Parathyroid adenoma (tissue), 2 donors: ENCODE data around the gene USP24.

Experiments used
- H2AFZ ChIP-seq: fragments of 300-600 bp; sonication (generic); one replicate; pipeline ENCODE4 v1.7.0; 2017; ENCODE audit warnings: antibody characterized with exemption, mild to moderate bottlenecking
- H3K27ac ChIP-seq: fragments of 300-600 bp; sonication (generic); one replicate; pipeline ENCODE4 v1.7.0; 2017
- H3K27me3 ChIP-seq: fragments of 300-600 bp; sonication (generic); one replicate; pipeline ENCODE4 v1.7.0; 2017; ENCODE audit warnings: low read length; ENCODE audit not compliant: control insufficient read depth, insufficient read depth
- H3K36me3 ChIP-seq: fragments of 300-600 bp; sonication (generic); one replicate; pipeline ENCODE4 v1.7.0; 2017; ENCODE audit warnings: low read length; ENCODE audit not compliant: control insufficient read depth, insufficient read depth
- H3K4me1 ChIP-seq: fragments of 300-600 bp; sonication (generic); one replicate; pipeline ENCODE4 v1.7.0; 2017; ENCODE audit warnings: control low read depth
- H3K4me2 ChIP-seq: fragments of 300-600 bp; sonication (generic); one replicate; pipeline ENCODE4 v1.7.0; 2017; ENCODE audit warnings: low read length
- H3K4me3 ChIP-seq: fragments of 300-600 bp; sonication (generic); one replicate; pipeline ENCODE4 v1.7.0; 2017; ENCODE audit warnings: low read depth, low read length
- H3K79me2 ChIP-seq: fragments of 300-600 bp; sonication (generic); one replicate; pipeline ENCODE4 v1.7.0; 2017; ENCODE audit warnings: control low read depth
- H3K9ac ChIP-seq: fragments of 300-600 bp; sonication (generic); one replicate; pipeline ENCODE4 v1.7.0; 2017; ENCODE audit warnings: mild to moderate bottlenecking
- H3K9me3 ChIP-seq: fragments of 300-600 bp; sonication (generic); one replicate; pipeline ENCODE4 v1.7.0; 2017; ENCODE audit warnings: low read length; ENCODE audit not compliant: control insufficient read depth
- TF ChIP-seq, protein P1 (sequence below): fragments of 300-600 bp; sonication (generic); IDR thresholded peaks from one replicate; pipeline ENCODE4 v1.7.0; 2017; ENCODE audit warnings: antibody characterized with exemption, mild to moderate bottlenecking
- donor health status: primary hyperparathyroidism.

USP24 gene

DNA sequence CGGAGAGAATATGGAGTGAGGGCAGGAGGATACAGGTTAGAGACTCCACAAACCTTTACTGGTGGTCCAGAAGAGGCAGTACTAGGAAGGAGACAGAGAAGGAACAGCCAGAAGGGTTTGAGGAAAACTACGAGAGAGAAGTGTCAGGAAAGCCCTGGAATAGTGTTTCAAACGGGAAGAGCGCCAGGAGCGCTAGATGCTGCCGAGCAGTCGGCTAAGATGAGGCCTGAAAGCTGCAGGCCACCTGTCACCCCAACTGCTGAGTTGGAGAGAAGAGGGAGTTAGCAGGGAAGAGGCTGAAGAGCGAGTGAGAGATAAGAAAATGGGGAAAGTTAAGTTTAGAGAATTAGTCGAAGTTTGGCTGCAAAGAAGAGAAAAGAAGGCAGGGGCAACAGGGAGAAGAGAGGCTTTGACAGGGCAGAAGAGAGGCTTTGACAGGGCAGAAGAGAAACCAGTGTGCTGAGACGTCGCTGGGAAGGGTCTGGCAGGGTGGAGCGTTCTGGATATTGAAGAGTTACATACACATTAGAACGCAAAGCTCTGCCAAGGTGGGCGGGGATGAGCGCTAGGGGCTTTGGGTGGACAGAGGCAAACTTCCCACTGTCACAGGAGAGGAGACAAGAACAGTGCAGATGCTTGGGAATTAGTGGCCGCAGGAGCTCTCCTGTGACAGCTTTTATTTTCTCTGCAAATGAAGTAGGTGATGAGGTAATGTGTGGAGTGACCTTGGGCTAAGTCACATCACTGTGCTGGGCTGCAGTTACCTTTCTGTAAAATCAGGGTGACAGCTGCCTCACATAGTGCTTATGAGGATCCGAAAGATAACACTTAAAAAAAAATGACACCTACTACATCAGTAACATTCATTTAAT, 144.6 kb downstream of the USP24 start:
- H3K36me3 ChIP-seq: no peaks in the 10 kb centered on the region
- TF ChIP-seq, protein P1, sequence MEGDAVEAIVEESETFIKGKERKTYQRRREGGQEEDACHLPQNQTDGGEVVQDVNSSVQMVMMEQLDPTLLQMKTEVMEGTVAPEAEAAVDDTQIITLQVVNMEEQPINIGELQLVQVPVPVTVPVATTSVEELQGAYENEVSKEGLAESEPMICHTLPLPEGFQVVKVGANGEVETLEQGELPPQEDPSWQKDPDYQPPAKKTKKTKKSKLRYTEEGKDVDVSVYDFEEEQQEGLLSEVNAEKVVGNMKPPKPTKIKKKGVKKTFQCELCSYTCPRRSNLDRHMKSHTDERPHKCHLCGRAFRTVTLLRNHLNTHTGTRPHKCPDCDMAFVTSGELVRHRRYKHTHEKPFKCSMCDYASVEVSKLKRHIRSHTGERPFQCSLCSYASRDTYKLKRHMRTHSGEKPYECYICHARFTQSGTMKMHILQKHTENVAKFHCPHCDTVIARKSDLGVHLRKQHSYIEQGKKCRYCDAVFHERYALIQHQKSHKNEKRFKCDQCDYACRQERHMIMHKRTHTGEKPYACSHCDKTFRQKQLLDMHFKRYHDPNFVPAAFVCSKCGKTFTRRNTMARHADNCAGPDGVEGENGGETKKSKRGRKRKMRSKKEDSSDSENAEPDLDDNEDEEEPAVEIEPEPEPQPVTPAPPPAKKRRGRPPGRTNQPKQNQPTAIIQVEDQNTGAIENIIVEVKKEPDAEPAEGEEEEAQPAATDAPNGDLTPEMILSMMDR: no peak
- no peak overlapping the region for H3K4me2 ChIP-seq
- H3K4me1 ChIP-seq: peaks cover 5% of the 10 kb centered on the region
- no peak overlapping the region for H3K9ac ChIP-seq
- no peak overlapping the region for H3K27ac ChIP-seq
- no peaks in the 10 kb centered on the region for H3K79me2 ChIP-seq
- no peaks in the 10 kb centered on the region for H3K9me3 ChIP-seq
- H2AFZ ChIP-seq: no peak overlapping the region
- H3K27me3 ChIP-seq: no peaks in the 10 kb centered on the region
- no peak overlapping the region for H3K4me3 ChIP-seq

DNA sequence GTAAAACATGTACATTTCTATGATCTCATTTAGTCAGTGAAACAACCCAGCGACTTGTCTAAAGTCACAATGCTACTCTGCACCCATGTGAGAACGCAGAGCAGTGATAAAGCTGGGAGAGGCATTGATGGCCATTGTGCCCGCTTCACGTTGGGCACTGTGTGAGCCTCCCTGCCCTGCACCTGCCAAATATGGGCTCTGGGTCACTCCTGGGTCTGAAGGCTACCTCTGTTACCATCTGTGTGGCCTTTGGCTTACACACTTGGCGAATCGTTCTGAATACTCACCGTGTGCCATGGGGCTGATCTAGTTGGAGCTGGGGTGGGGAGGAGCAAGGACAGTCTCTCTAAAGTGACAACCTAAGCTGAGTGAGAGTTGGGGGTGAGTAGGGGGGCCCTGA, 145.9 kb downstream of the USP24 start:
- Histone ChIP-seq H3K4me1 (peaks cover 9% of the 10 kb centered on the region), H3K9me3 (no peaks in the 10 kb centered on the region), H3K27ac (no peak overlapping the region), H3K36me3 (no peaks in the 10 kb centered on the region), H3K27me3 (no peaks in the 10 kb centered on the region), H2AFZ (no peak overlapping the region), H3K9ac (no peak overlapping the region), H3K79me2 (no peaks in the 10 kb centered on the region), H3K4me2 (no peak overlapping the region), H3K4me3 (no peak overlapping the region)
- TF ChIP-seq, protein P1: no peak

DNA sequence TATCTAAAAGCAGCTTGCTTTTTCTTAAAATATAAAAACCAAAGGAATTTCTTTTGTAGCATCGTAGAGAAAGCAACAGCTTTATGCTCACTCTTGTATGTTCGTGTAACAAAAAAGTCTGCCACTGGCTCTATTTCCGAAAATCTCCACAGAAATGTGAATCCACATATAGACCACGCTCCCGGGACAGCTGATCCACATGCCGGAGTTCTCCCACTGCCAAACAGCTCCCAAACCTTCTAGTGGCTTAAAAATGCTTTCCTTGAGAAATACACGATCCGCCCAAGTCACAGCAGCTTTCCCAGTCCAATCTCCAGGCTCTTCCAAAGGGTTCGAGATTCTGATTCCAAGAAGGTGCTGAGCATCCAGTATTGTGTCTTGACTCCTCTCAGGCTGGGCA, 146.5 kb downstream of the USP24 start:
- Histone ChIP-seq H2AFZ (no peak overlapping the region), H3K4me2 (no peak overlapping the region), H3K36me3 (no peaks in the 10 kb centered on the region), H3K4me1 (peaks cover 9% of the 10 kb centered on the region), H3K9me3 (no peaks in the 10 kb centered on the region), H3K79me2 (no peaks in the 10 kb centered on the region), H3K4me3 (no peak overlapping the region), H3K27ac (no peak overlapping the region), H3K9ac (no peak overlapping the region), H3K27me3 (no peaks in the 10 kb centered on the region)
- TF ChIP-seq, protein P1: no peak

DNA sequence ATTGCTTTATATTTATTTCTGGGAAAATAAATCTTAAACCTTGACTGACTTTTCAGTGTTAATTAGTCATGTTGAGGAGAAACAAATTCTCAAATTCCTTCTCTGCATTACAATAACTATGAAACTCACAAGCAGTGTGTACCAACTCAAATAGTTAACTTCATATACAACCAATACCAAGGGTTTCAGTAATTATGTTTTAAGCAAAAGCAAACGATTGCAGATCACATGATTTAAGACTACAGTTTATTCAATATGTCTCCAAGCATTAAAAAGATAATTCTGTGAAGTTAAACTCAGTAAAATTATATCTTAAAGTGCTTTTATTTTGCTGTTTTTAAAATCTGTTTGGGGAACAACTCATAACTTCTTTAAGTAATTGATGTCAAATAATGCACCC, 147.2 kb downstream of the USP24 start:
- H2AFZ ChIP-seq: no peak overlapping the region
- no peaks in the 10 kb centered on the region for H3K36me3 ChIP-seq
- no peak overlapping the region for H3K9ac ChIP-seq
- H3K9me3 ChIP-seq: no peaks in the 10 kb centered on the region
- no peaks in the 10 kb centered on the region for H3K79me2 ChIP-seq
- no peak overlapping the region for H3K4me2 ChIP-seq
- H3K27me3 ChIP-seq: no peaks in the 10 kb centered on the region
- no peak overlapping the region for H3K27ac ChIP-seq
- H3K4me1 ChIP-seq: peaks cover 9% of the 10 kb centered on the region
- no peak overlapping the region for H3K4me3 ChIP-seq
- TF ChIP-seq, protein P1: no peak
